HG03378 (cell line): Measurements from ENCODE around the gene YWHAH.

ENCODE experiments used
- ATAC-seq: cut with Tn5 transposase; IDR thresholded peaks from one replicate; pipeline ENCODE4 v1.9.1; 2021; ENCODE audit warnings: mild to moderate bottlenecking, moderate library complexity; ENCODE audit not compliant: unreplicated experiment

YWHAH gene

DNA sequence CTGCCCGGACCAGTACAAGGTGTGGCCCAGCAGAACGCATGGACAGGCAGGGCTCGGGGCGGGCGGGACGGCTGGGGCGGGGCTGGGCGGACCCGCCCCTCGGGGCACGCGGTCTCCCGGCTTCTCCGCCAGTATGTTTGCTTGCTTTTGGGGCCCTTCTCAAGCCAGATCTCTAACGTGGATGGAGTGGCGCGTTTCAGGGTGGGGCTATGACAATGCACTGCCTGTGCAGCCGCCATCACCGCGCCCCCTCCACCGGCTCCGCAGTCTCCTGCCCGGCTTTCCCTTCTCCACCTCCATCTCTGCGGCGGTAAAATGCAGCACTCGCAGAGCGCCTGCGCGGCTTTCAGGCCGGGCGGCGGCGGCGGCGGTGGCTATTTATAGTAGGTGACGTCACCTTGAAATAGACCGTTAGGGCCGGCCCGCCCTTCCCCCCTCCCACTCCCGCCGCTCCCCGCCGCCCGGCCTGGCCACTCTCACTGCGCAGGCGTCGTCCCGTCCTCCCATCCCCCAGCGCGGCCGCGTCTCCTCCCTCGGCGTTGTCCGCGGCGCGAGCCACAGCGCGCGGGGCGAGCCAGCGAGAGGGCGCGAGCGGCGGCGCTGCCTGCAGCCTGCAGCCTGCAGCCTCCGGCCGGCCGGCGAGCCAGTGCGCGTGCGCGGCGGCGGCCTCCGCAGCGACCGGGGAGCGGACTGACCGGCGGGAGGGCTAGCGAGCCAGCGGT, at the start of gene YWHAH:
Gene YWHAH, plus strand, starts transcription at position 558 of the 722 bp plus-strand sequence. CDS start 199 bp downstream, outside the sequence.
- no peak for ATAC-seq

- no peak for ATAC-seq
These were observed 48.8 kb upstream of the YWHAH start for GRCh38 chr22:31895411-31896123.

DNA sequence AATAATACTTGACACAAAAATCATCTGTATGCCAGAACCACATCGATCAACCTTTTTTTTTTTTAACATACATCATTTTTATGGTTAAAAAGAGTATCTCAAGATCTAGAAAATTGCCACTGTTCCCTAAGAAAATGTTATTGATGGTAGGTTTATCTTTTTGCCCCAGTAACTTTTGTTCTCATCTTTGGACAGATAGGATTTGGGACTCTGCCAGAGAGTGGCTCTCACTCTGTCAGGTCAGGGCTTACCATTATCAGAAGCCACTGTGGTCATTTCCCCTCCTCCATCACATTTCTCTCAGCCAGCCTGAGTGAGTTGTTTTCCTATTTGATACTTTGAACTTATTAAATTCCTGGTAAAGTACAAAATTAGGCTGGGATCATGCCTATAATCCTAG, 47.9 kb upstream of the YWHAH start:
- no peak for ATAC-seq

DNA sequence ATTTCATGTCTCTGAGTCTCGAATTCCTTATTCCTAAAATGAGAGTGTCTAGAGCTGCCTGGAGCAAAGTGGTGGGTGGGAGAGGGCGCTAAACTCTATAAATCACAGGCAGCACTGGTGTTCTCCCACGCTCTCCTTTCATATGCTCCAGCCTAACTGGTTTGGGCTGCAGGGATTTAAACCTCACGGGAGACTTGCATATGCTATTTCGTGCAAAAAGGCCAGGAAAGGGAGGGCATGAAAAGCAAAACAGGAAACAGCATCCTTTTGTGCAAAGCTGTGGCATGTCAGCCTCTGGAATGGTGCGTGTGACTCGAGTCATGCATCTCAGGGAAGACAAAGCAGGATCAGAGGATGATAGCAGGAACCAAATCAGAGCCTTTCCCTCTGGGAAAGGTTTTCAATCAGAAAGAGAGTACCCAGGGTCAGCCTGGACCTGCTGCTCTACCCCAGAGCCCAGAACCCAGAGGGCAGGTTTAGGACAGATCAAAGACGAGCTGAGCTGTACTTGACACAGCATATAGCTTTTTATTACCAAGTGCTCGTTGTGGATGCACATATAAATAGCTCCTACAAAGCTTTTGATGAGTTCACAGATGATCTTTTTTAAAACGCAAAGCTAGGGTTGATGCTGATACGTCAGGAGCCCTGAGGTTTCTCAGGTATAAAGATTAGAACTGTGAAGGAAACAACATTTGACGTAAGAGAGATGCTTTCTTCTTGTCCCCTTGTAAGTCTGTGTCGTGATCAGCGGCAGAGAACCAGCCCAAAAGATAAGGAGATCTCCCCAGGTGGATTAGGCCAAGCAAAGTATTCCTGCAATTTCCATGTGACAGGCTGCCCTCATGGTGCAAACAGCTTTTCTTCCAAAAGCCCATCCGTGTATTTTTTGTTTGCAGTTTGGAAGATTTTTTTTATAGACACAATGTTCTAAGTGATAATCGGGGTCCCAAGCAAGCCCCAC, 46.2 kb upstream of the YWHAH start:
- ATAC-seq: no peak

GRCh38 chr22:31898926-31899325, 45.4 kb upstream of the YWHAH start:
- ATAC-seq: no peak

GRCh38 chr22:31899669-31900068, 44.7 kb upstream of the YWHAH start:
- ATAC-seq: no peak

DNA sequence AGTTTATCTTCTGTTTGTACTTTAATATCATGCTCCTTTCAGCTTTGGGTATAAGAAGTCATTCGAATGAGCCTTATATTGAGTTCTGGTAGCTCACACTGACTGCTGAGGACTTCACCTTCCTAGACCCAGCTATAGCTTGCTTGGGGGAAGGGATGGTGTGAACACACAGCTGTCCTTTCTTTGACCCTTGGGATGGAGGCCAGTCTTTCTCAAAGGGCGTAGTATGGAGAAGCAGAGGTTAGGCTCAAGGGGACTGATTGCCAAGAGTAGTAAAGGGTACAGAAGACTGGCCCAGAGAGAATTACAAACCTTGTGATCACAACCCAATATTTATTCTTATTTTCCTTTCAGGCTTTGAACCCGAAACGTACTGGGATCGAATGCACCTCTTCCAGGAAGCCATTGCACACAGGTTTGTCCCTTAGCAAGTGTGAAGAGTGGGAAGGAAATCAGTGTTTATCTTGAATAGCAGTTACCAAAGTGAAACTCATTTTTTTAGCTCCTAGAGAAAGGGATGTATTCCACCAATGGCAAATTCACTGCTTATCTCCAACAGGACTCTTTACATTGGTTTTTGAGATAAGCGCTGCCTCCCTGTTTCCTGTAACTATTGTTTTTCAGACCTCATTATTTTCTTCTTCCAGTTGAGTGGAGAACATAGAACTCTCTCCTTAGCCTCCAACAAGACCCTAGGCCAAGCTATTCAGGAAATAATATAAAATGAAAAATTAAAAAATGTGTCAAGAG, 42.8 kb upstream of the YWHAH start:
- ATAC-seq: no peak

DNA sequence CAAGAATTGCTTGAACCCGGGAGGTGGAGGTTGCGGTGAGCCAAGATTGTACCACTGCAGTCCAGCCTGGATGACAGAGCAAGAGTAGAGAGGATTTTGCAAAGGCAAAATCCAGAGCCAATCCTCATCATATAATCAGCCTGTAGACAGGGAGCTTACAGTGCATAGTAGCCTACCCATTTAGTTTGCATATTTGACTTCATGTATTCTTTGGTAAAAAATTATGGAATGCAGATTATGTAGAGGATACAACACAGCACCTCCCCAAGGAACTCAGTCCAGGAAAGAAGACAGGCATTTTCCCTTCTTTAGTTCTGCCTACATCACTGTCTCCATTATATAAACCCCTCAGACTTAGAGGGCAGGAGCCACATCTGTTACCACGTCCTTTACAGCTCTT, 39.7 kb upstream of the YWHAH start:
- ATAC-seq: no peak

DNA sequence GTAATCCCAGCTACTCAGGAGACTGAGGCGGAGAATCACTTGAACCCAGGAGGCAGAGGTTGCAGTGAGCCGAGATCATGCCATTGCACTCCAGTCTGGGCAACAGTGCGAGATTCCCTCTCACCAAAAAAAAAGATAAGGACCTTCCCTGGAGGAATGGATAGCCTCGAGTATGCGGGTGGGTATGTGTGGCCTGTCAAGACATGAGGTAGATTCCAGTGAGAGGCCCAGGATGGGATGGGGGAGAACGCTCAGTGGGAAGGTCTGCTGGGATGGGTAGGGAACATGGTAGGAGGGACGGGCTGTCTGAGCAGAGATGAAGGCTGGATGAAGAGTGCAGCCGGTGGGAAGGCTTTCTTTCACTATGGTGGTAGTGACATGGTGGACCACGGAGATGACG, 39.0 kb upstream of the YWHAH start:
- ATAC-seq: no peak

- ATAC-seq: no peak
These were observed 38.2 kb upstream of the YWHAH start for GRCh38 chr22:31906086-31906485.

DNA sequence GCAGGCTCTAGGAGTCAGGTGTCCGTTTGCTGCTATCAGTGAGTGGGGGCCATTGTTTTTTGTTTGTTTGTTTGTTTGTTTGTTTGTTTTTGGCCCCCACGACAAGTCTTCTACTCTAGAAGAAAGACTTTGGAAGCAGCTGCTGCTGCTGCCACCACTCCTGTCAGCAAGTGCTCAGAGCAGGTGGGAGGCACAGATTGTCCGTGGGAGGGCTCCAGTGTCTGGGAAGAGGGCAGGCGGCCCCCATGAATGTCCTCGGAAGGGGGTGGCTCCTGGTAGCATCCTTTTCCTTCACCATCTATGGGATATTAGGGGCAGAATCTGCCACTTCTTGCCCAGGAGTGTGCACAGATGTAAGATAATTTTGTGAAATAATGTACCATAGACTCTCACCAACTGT, 37.8 kb upstream of the YWHAH start:
- ATAC-seq: no peak

DNA sequence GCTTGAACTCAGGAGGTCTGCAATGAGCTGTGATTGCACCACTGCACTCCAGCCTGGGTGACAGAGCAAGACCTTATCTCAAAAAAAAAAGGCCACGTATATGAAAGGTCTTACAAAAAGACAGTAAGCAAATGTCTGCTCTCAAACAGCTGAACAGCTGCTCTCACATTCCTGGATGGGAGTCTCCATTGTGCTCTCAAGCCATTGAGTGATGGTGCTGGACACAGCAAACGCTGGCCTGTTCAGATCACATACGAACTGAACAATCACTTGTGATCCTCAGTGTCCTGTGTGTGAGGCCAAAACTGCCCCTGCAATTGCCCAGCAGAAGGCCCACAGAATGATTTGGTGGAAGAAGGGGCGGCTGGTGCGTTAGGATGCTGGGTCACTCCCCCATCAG, 34.4 kb upstream of the YWHAH start:
- ATAC-seq: no peak

DNA sequence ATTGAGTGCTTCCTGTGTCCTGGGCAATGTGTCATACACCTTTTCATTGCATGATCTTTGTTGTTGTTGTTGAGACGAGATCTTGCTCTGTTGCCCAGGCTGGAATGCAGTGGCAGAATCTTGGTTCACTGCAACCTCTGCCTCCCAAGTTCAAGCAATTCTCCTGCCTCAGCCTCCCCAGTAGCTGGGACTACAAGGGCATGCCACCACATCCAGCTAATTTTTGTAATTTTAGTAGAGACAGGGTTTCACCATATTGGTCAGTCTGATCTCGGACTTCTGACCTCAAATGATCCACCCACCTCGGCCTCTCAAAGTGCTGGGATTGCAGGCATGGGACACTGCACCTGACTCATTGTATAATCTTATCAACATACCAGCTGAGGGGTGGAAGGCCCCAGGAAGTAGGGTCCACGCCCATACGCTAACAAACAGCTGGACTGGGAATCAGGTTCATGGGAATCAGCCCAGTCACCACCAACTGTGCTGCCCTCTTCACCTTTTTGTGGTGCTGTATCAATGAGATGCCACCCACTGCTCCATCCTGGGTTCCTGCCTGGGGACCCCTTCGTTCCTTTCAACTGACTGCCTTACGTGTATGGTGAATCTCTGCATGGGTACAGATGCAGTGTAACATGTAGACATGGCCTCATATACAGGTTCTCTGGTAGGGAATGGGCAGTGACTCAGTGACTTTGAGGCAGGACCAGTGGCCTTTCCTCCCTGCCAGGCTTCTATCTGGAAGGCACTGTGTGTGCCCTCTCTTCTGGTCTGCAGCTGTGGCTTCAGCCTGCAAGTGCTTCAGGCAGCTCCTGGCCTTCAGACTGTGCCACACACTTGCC, 32.5 kb upstream of the YWHAH start:
- ATAC-seq: no peak

DNA sequence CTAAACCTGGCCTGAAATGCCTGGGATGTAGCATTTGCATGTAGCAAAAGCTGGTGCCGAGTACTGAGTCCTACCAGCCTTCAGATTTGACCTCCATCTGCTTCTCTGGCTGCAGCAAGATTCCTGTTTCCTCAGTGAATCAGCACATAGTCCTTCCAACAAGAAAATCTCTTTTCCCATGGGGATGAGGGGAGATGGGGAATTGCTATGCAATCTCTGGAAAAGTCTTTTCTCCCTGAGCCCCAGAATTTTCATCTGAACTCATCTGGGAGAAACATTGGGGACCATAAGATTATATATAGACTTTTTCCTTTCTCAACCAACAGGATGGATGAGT, 32.0 kb upstream of the YWHAH start:
- no peak for ATAC-seq

DNA sequence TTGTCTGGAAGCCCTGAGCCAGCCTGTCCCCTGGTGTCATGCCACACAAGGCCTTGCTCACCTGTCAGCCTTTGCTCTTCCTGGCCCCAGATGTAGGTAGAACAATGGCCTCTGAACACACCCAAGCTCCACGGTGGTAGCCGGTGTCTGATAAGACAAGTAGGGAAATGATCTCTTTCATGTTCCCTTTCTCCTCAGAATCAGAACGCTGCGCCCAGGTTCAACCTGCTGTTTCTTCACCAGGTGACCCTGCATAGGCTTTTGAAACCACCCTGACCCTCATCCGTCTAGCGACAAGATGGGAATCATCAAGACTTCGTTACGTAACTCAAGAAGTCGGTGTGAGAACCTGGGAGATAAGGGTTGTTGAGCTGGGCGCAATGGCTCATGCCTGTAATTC, 28.7 kb upstream of the YWHAH start:
- no peak for ATAC-seq

- no peak for ATAC-seq
These were observed 27.0 kb upstream of the YWHAH start for GRCh38 chr22:31917227-31917921.

DNA sequence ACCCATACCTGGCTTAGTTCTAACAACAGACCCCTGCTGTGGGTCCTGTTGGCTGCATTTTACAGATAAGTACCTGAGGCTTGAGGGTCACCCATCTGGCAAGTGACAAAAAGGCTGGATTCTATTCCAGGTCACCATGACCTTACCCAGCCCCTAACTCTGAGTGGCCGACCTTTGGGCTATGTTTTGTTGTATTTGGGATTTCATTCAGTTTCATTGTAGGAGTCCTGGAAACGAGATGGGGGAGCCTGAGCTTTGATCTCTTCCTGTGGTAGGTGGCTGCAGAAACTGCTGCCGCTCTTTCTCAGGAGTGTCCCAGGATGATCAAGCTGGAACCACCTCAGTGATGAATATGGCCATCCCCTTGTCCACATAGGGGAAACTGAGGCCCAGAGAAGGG, 24.6 kb upstream of the YWHAH start:
- ATAC-seq: no peak

- no peak for ATAC-seq
These were observed 24.0 kb upstream of the YWHAH start for GRCh38 chr22:31920306-31920705.

DNA sequence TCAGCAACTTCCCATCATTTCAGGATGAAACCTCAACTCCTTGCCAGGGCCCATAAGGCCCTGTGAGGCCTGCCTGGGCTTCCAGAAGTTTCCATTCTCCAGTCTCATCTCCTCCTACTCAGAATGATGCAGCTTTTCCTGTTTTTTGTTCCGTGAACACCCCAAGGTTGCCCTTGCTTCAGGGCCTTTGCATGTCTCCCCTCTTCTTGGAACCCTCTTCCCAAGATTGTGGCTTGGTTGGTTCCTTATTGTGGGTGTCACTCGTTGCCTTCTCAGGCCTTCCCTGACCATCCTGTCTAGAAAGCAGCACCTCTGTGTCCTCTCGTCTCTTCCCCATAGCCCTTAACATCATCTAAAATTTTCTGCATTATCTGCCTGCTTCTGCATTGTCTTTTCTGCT, 23.2 kb upstream of the YWHAH start:
- no peak for ATAC-seq
